Tibial nerve (tissue), 4 donors: ENCODE results near the gene PHLPP1. TPM values are rescaled to one million over a fixed set of nuclear protein-coding genes. Genes with fewer than 3 reads are reported as not detected.

ENCODE experiments used
- DNase-seq, 2 donors: peaks; one replicate each; pipeline ENCODE4 v3.0.0-alpha.2; 2019; ENCODE audit warnings: low spot score in 2 of 2
- H3K27ac ChIP-seq, 4 donors: fragments of 200-600 bp; sonication (generic) in 3 of 4; one replicate each; pipeline ENCODE4 v1.5.1; 2017 to 2019; ENCODE audit warnings: mild to moderate bottlenecking in 1 of 4
- H3K27me3 ChIP-seq, 2 donors: fragments of 200-600 bp; sonication (generic) in 1 of 2; one replicate each; pipeline versions ENCODE4 v1.5.1 to v1.6.0; 2017 to 2019
- H3K36me3 ChIP-seq, 3 donors: fragments of 200-600 bp; sonication (generic); one replicate each; pipeline ENCODE4 v1.5.1; 2018 to 2019
- H3K4me1 ChIP-seq, 4 donors: fragments of 200-600 bp; sonication (generic) in 3 of 4; one replicate each; pipeline ENCODE4 v1.5.1; 2017 to 2019
- H3K4me3 ChIP-seq, 4 donors: fragments of 200-600 bp; sonication (generic) in 3 of 4; one replicate each; pipeline ENCODE4 v1.5.1; 2017 to 2019; ENCODE audit warnings: mild to moderate bottlenecking in 1 of 4, moderate library complexity in 1 of 4
- H3K9me3 ChIP-seq, 4 donors: fragments of 200-600 bp; sonication (generic) in 3 of 4; one replicate each; pipeline ENCODE4 v1.5.1; 2017 to 2019
- CTCF ChIP-seq, 5 experiments: fragments of 200-600 bp in 3 of 5; fragments of 450-650 bp in 2 of 5; sonication (generic) in 3 of 5; IDR thresholded peaks; one replicate each; pipeline ENCODE4 v1.5.1; 2016 to 2019; ENCODE audit warnings: antibody characterized with exemption in 5 of 5, mild to moderate bottlenecking in 3 of 5, moderate library complexity in 2 of 5
- EP300 ChIP-seq, 2 donors: sonication (generic); formaldehyde crosslinking; IDR thresholded peaks; one replicate each; pipeline ENCODE4 v1.6.1; 2017; ENCODE audit warnings: antibody characterized with exemption in 2 of 2, mild to moderate bottlenecking in 1 of 2
- POLR2A ChIP-seq, 2 donors: fragments of 450-650 bp; IDR thresholded peaks; one replicate each; pipeline ENCODE4 v1.6.1; 2017; ENCODE audit warnings: antibody characterized with exemption in 2 of 2, mild to moderate bottlenecking in 2 of 2, moderate library complexity in 2 of 2
- WGBS, 2 donors: methylation state at CpG; one replicate each; pipeline ENCODE4 v1.1.5; 2018; 5-methylcytosine and 5-hydroxymethylcytosine counted together
- total RNA-seq, 4 donors: library from RNA; depleted of rRNA; stranded (reverse); fragments of >200 nt; gene quantifications; one replicate each; pipeline ENCODE4 v1.1.0, GENCODE V29; 2016

Gene PHLPP1
- total RNA-seq, 4 donors from 2014 or later, result 11.4 to 16.1 (median 14.5) TPM

GRCh38 chr18:62713651-62714247 lies 1.6 kb upstream of the PHLPP1 start:
- Histone ChIP-seq H3K4me1 (peaks cover 0 to 27% (median 12%) of the 10 kb centered on the region in 4 donors), H3K36me3 (no peaks in the 10 kb centered on the region), H3K27me3 (no peaks in the 10 kb centered on the region), H3K27ac (peak overlapping the region in 1 of 4 donors; percentile 94), H3K9me3 (no peaks in the 10 kb centered on the region), H3K4me3 (no peak overlapping the region)
- DNase-seq, result no peak
- no peak for TF ChIP-seq CTCF (IDR thresholded peaks at IDR 0.05)
- no peak for TF ChIP-seq EP300 (IDR thresholded peaks at IDR 0.05)
- WGBS, 2 donors, result 79 to 86% methylated on average over 17 of the region's 17 CpGs

DNA sequence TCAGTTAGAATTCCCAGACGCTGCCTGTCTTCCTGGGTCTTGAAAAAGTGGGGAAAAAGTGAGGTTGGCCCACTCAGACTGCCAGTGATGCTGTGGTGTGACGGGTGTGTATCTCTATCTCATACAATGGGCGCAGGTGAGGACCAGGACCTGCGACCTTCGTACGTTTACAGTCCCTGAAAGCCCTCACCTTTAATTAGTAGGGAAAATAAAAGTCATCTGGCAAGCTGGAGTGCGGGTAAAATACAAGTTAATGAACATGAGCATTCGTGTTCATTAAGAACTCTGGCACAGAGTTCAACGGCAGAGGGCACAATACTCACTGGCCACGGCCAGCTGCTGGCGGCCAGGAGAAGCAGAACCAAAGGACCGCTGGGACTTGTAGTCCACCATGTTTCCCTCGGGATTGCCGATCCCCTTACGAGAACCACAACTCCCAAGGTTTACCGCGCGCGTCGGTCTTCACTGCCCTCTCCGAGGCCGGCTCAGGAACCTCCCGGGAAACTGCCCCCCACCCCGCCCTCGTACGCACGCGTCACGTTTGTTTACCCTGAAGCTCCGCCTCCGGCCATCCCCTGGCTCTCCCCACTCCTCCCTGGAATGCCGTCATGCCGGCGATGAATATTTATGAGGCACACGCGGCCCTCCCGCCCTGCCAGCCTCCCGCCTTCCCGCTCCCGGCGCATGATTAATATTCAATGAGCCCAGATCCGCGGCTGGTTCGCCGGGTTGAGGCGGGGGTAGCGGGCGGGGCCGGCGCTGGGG lies 488 bp upstream of the PHLPP1 start:
- Histone ChIP-seq H3K4me3 (peak overlapping the region in 3 of 4 donors; percentile 81 to 94 (median 82)), H3K27me3 (no peaks in the 10 kb centered on the region), H3K27ac (peak overlapping the region; percentile 96 to 100 (median 98)), H3K36me3 (no peaks in the 10 kb centered on the region), H3K9me3 (no peaks in the 10 kb centered on the region), H3K4me1 (peaks cover 0 to 38% (median 20%) of the 10 kb centered on the region in 4 donors)
- WGBS, 2 donors, result 2 to 4% methylated on average over 31 to 37 of the region's 50 CpGs
- peak; percentile 98 for DNase-seq
- TF ChIP-seq CTCF (IDR thresholded peaks at IDR 0.05) (peak; percentile 68 to 87 (median 83)), EP300 (IDR thresholded peaks at IDR 0.05) (peak; percentile 87 to 94), POLR2A (IDR thresholded peaks at IDR 0.05) (no peak)

- no peaks in the 10 kb centered on the region for H3K9me3 ChIP-seq
- TF ChIP-seq POLR2A (IDR thresholded peaks at IDR 0.05), result no peak
- TF ChIP-seq EP300 (IDR thresholded peaks at IDR 0.05), result peak in 1 of 2 donors; percentile 15
- TF ChIP-seq CTCF (IDR thresholded peaks at IDR 0.05), result peak in 1 of 5 experiments; percentile 5
- H3K27me3 ChIP-seq, result no peaks in the 10 kb centered on the region
- peaks cover 0 to 45% (median 23%) of the 10 kb centered on the region in 4 donors for H3K4me1 ChIP-seq
- DNase-seq, result no peak
- H3K27ac ChIP-seq, result peak overlapping the region; percentile 96 to 100 (median 98)
- peak overlapping the region; percentile 76 to 94 (median 83) for H3K4me3 ChIP-seq
- no peaks in the 10 kb centered on the region for H3K36me3 ChIP-seq
- WGBS, 2 donors, result 0 to 1% methylated on average over 8 to 61 of the region's 127 CpGs
Observed at GRCh38 chr18:62715759-62716615, 646 bp downstream of the PHLPP1 start.

DNA sequence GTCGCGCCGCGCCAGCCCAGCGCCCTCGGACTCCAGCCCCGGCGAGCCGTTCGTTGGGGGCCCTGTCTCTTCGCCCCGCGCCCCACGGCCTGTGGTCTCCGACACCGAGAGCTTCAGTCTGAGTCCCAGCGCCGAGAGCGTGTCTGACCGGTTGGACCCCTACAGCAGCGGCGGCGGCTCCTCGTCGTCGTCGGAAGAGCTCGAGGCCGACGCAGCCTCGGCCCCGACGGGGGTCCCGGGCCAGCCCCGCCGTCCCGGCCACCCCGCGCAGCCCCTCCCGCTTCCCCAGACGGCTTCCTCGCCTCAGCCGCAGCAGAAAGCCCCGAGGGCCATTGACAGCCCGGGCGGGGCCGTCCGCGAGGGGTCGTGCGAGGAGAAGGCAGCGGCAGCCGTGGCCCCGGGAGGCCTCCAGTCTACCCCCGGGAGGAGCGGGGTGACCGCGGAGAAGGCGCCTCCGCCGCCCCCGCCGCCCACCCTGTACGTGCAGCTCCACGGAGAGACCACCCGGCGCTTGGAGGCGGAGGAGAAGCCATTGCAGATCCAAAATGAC lies 1.4 kb downstream of the PHLPP1 start:
- Histone ChIP-seq H3K27me3 (no peaks in the 10 kb centered on the region), H3K27ac (peak overlapping the region; percentile 48 to 99 (median 78)), H3K36me3 (no peaks in the 10 kb centered on the region), H3K4me3 (peak overlapping the region; percentile 63 to 94 (median 79)), H3K9me3 (no peaks in the 10 kb centered on the region), H3K4me1 (peaks cover 0 to 50% (median 23%) of the 10 kb centered on the region in 4 donors)
- DNase-seq, result no peak
- TF ChIP-seq CTCF (IDR thresholded peaks at IDR 0.05), result peak in 3 of 5 experiments; percentile 1 to 10 (median 8)
- TF ChIP-seq POLR2A (IDR thresholded peaks at IDR 0.05), result no peak
- TF ChIP-seq EP300 (IDR thresholded peaks at IDR 0.05), result no peak
- WGBS, 2 donors, result 0 to 2% methylated on average over 8 to 19 of the region's 68 CpGs
